Testis (tissue), 2 donors: Measurements from ENCODE around the gene MFSD11.

Source experiments
- POLR2A ChIP-seq: fragments of 450-650 bp; IDR thresholded peaks from one replicate; pipeline ENCODE4 v1.6.1; 2017; ENCODE audit warnings: antibody characterized with exemption, mild to moderate bottlenecking, moderate library complexity
- TF ChIP-seq, protein P1 (sequence below), 3 experiments: fragments of 450-650 bp in 2 of 3; fragments of 200-600 bp in 1 of 3; sonication (generic) in 1 of 3; IDR thresholded peaks; one replicate each; pipeline ENCODE4 v1.5.1; 2016 to 2019; ENCODE audit warnings: antibody characterized with exemption in 3 of 3, mild to moderate bottlenecking in 2 of 3, moderate library complexity in 1 of 3

DNA sequence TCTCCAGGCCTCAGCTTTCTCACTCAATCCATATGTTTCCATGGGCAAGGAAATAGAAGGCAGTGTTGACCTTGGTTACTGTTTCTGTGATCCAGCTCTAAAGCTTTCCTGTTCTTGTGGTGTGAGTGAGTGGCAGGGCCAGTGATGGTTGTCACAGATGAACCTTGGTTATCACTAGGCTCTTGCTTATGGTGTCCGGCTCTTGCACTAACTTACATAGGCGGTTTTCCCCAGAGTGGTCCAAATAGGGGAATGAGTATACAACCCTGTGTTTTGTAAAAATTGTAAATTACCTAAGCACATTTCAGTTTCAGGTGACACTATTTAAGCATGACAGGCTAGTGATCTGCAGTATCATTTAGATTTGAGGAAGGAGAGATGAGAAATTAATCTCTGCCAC is 6.8 kb downstream of the MFSD11 start:
- TF ChIP-seq, protein P1, sequence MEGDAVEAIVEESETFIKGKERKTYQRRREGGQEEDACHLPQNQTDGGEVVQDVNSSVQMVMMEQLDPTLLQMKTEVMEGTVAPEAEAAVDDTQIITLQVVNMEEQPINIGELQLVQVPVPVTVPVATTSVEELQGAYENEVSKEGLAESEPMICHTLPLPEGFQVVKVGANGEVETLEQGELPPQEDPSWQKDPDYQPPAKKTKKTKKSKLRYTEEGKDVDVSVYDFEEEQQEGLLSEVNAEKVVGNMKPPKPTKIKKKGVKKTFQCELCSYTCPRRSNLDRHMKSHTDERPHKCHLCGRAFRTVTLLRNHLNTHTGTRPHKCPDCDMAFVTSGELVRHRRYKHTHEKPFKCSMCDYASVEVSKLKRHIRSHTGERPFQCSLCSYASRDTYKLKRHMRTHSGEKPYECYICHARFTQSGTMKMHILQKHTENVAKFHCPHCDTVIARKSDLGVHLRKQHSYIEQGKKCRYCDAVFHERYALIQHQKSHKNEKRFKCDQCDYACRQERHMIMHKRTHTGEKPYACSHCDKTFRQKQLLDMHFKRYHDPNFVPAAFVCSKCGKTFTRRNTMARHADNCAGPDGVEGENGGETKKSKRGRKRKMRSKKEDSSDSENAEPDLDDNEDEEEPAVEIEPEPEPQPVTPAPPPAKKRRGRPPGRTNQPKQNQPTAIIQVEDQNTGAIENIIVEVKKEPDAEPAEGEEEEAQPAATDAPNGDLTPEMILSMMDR (IDR thresholded peaks at IDR 0.05), result no peak
- TF ChIP-seq POLR2A, result no peak
